CD4-positive, alpha-beta T cell treated with Interleukin-1 beta for 1 hour (primary cell): ENCODE results near the gene NPC1L1.

ENCODE experiments used
- DNase-seq, 2 donors: peaks; one replicate each; pipeline ENCODE4 v3.0.0-alpha.2; 2020 to 2022

Gene NPC1L1

GRCh38 chr7:44469461-44470134 lies 71.5 kb downstream of the NPC1L1 start:
- DNase-seq: no peak

DNA sequence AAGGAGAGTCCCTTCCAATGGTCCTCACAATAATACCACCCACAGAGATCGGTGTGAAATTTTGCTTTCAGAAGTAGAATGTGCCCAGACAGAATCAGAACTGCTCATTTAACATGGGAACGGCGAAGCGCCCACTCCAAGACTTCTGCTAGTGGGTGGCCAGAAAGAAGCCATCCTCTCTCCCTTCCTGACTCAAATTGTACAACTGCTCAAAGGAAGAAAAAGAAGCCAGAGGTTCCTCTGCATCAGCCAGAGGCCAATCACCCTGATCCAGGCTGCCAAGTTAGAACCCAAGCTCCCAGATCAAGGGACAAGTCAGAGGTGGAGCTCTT lies 73.9 kb downstream of the NPC1L1 start:
- no peak for DNase-seq

DNA sequence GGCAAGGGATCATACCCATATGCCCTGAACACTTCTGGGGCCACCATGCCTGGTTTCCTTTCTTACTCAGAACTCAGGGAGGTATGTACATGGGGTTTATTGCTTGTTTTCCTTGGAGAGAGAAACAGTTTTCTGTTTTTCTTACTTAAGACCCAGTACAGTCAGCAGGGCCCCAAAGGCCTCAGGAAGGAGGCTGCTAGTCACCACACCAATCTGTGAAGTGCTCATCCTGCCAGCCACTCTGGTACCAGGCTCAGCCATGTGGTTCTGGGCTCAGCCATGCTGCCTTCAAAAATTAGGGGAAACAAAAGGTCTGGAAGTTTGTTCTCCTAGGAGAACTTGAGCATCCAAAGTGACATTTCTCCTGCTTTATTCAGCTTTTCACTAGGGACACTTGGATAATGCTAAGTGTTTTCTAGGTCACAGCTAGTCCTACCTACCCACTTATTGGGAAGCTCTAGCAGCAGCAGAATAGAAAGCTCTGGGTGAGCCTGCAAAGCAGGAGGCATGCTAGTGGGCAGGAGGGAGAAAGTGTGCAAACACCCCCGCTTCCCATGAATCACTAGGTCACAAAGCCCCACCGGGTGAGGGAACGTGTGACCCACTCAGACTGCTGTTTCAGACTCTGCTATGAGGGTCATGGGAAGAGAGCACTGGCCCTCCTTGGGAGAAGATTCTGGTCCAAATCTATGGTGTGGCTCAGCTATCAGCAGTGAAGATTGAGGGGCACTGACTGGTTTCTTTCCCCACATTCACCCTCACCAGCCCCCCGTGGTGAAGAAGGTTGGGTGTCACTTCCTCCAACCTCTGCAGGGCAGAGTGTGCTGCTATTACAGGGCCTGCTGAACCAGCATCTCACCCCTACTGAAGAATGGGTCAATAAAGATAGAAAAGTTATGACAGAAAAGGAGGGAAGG lies 74.6 kb downstream of the NPC1L1 start:
- DNase-seq: no peak

- no peak for DNase-seq
Measured at GRCh38 chr7:44465490-44465889, 75.6 kb downstream of the NPC1L1 start.

DNA sequence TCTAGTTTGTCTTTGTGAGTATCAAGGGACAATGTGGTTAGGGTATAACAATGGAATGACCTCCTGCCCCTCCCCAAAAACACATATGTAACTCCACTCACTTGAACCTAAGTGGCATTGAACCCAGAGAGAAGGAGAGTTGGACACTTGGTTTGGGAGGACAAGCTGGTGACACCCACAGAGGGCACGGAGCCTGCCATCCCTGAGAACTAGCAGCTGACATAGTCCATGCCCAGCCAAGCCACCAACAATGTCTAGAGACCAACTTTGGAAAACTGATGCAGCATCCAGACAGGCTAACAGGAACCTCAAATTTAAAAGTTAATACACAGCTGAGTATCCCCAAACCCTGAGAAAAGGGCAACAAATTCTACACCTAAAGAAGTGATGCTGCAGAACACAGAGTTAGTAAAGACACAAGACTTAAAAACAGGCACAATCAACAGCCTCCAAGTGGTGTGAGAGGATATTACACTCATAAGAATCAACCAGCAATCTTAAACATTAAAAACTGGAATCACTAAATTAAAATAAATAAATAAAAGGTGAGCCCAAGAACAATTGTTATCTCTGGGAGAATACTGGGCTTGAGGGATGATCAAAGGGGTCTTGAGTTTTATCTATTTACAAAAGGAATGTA lies 77.8 kb downstream of the NPC1L1 start:
- no peak for DNase-seq
